ENCODE measurements around the gene BMPR1A. TPM values are rescaled to one million over a fixed set of nuclear protein-coding genes. Genes with fewer than 3 reads are reported as not detected.

The BMPR1A gene
- total and polyA plus RNA-seq, 2 of the 13 experiments (the other 11 are each of a cell fraction or from before 2014, with no cell fraction given), result 17.8 to 44.2 TPM

GRCh38 chr10:86813982-86814381, 57.6 kb downstream of the BMPR1A start:
- Histone ChIP-seq H2AFZ (ENCODE audit: low read length) (no peak overlapping the region), H3K79me2 (ENCODE audit: insufficient read depth, low read length) (peaks cover 60% of the 10 kb centered on the region), H3K4me2 (ENCODE audit: low read depth, low read length) (no peak overlapping the region), H3K36me3 (replicated peaks in 1 of 2; ENCODE audit: control insufficient read depth in 1 of 2, insufficient read depth in 2 of 2, low read length in 2 of 2) (peaks cover 0 to 5% of the 10 kb centered on the region in 2 experiments; a peak in 2 of 5 replicates), H3K27me3 (ENCODE audit: control insufficient read depth in 1 of 2, insufficient read depth in 2 of 2, low read length in 2 of 2) (no peaks in the 10 kb centered on the region), H3K9ac (ENCODE audit: insufficient read depth, low read depth, low read length) (no peak overlapping the region), H3K4me1 (ENCODE audit: insufficient read depth, low read length) (no peaks in the 10 kb centered on the region), H3K4me3 (replicated peaks in 1 of 3; ENCODE audit: insufficient read depth in 1 of 3, low read depth in 2 of 3, low read length in 3 of 3) (no peak overlapping the region), H4K20me1 (ENCODE audit: insufficient read depth, low read length) (no peaks in the 10 kb centered on the region; the same call in 1 of the 2 replicates), H3K27ac (ENCODE audit: extremely low read length, insufficient read depth, low read length) (no peak overlapping the region), H3K9me3 (ENCODE audit: low read length) (no peaks in the 10 kb centered on the region)
- no TSS peak for BruUV-seq (replicated peaks)
- FAIRE-seq (no peak), DNase-seq (ENCODE audit: low spot score) (no peak), ATAC-seq (no peak)
- 89% methylated on average over 1 of the region's 1 CpG for WGBS (ENCODE audit: low lambda C conversion rate)
- CTCF ChIA-PET (ENCODE audit: low intra/inter-chr PET ratio, low total read pairs), result no interaction called here
- in situ Hi-C loops (cut with HindIII; ENCODE audit: extremely low pct_ligation_motif_present, low pct_unique_long_range_greater_than_20kb) (no loop called here), intact Hi-C loops (cut with micrococcal nuclease; ENCODE audit: unreplicated experiment) (no loop called here)
- POLR2A ChIA-PET, result no interaction called here
- TF ChIP-seq HINFP (CRISPR knock-in tag; IDR thresholded peaks at IDR 0.05; ENCODE audit: low read depth) (no peak), GATAD2A (CRISPR knock-in tag; IDR thresholded peaks at IDR 0.05) (no peak), MXD1 (CRISPR knock-in tag; IDR thresholded peaks at IDR 0.05) (no peak), SNAPC5 (CRISPR knock-in tag; IDR thresholded peaks at IDR 0.05; ENCODE audit: borderline replicate concordance) (no peak), MTF2 (CRISPR knock-in tag; IDR thresholded peaks at IDR 0.05; ENCODE audit: borderline replicate concordance) (no peak), ZNF12 (CRISPR knock-in tag; IDR thresholded peaks at IDR 0.05) (no peak), ZNF142 (CRISPR knock-in tag; IDR thresholded peaks at IDR 0.05) (no peak)
- TF ChIP-seq, protein P1, sequence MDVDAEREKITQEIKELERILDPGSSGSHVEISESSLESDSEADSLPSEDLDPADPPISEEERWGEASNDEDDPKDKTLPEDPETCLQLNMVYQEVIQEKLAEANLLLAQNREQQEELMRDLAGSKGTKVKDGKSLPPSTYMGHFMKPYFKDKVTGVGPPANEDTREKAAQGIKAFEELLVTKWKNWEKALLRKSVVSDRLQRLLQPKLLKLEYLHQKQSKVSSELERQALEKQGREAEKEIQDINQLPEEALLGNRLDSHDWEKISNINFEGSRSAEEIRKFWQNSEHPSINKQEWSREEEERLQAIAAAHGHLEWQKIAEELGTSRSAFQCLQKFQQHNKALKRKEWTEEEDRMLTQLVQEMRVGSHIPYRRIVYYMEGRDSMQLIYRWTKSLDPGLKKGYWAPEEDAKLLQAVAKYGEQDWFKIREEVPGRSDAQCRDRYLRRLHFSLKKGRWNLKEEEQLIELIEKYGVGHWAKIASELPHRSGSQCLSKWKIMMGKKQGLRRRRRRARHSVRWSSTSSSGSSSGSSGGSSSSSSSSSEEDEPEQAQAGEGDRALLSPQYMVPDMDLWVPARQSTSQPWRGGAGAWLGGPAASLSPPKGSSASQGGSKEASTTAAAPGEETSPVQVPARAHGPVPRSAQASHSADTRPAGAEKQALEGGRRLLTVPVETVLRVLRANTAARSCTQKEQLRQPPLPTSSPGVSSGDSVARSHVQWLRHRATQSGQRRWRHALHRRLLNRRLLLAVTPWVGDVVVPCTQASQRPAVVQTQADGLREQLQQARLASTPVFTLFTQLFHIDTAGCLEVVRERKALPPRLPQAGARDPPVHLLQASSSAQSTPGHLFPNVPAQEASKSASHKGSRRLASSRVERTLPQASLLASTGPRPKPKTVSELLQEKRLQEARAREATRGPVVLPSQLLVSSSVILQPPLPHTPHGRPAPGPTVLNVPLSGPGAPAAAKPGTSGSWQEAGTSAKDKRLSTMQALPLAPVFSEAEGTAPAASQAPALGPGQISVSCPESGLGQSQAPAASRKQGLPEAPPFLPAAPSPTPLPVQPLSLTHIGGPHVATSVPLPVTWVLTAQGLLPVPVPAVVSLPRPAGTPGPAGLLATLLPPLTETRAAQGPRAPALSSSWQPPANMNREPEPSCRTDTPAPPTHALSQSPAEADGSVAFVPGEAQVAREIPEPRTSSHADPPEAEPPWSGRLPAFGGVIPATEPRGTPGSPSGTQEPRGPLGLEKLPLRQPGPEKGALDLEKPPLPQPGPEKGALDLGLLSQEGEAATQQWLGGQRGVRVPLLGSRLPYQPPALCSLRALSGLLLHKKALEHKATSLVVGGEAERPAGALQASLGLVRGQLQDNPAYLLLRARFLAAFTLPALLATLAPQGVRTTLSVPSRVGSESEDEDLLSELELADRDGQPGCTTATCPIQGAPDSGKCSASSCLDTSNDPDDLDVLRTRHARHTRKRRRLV (CRISPR knock-in tag; IDR thresholded peaks at IDR 0.05), result no peak
- TF ChIP-seq, protein P2, sequence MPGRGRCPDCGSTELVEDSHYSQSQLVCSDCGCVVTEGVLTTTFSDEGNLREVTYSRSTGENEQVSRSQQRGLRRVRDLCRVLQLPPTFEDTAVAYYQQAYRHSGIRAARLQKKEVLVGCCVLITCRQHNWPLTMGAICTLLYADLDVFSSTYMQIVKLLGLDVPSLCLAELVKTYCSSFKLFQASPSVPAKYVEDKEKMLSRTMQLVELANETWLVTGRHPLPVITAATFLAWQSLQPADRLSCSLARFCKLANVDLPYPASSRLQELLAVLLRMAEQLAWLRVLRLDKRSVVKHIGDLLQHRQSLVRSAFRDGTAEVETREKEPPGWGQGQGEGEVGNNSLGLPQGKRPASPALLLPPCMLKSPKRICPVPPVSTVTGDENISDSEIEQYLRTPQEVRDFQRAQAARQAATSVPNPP (CRISPR knock-in tag; IDR thresholded peaks at IDR 0.05), result no peak

Data from HepG2 (cell line).